H1 (cell line): ENCODE results near the gene TRAF4. TPM values are rescaled to one million over a fixed set of nuclear protein-coding genes. Genes with fewer than 3 reads are reported as not detected.

ENCODE experiments used
- CTCF ChIA-PET: fragments of 300-600 bp; sonication (Branson Sonifier 250); formaldehyde crosslinking; loops from one replicate; lab custom pipeline; 2021; ENCODE audit not compliant: partially characterized antibody; lab: Charles Lee
- POLR2A ChIA-PET: fragments of 300-600 bp; sonication (Branson Sonifier 250); formaldehyde crosslinking; loops from one replicate; lab custom pipeline; 2021; ENCODE audit warnings: inconsistent platforms; ENCODE audit not compliant: partially characterized antibody; lab: Charles Lee
- DNase-seq, 2 experiments: peaks; one replicate each; pipeline versions ENCODE4 v3.0.0 to v3.0.0-alpha.2; 2010 to 2022; ENCODE audit warnings: low spot score in 2 of 2, low read depth in 1 of 2, mixed read lengths in 1 of 2
- FAIRE-seq: peaks from 2 replicates; lab custom pipeline; 2011; peaks lifted over from hg19 to GRCh38; lab: Jason Lieb, UNC
- H2AFZ ChIP-seq: 2 replicates; pipeline ENCODE4 v1.8.1; 2012; ENCODE audit warnings: low read length, inconsistent platforms
- H2AK5ac ChIP-seq: 2 replicates; pipeline ENCODE4 v1.6.1; 2013; ENCODE audit warnings: low read depth, low read length
- H2BK120ac ChIP-seq: replicated peaks from 2 replicates; pipeline ENCODE3; 2013; ENCODE audit warnings: low read depth, low read length, inconsistent platforms
- H2BK12ac ChIP-seq: 2 replicates; pipeline ENCODE4 v1.6.1; 2013; ENCODE audit warnings: low read depth, low read length
- H2BK15ac ChIP-seq: 2 replicates; pipeline ENCODE4 v1.6.1; 2013; ENCODE audit warnings: low read length
- H2BK20ac ChIP-seq: 2 replicates; pipeline ENCODE4 v1.6.1; 2013; ENCODE audit warnings: low read length
- H2BK5ac ChIP-seq: 2 replicates; pipeline ENCODE4 v1.6.1; 2013; ENCODE audit warnings: low read depth, low read length
- H3K14ac ChIP-seq: 2 replicates; pipeline ENCODE4 v1.6.1; 2013; ENCODE audit warnings: inconsistent platforms; ENCODE audit not compliant: insufficient read length
- H3K18ac ChIP-seq: 2 replicates; pipeline ENCODE4 v1.6.1; 2013; ENCODE audit warnings: low read length; ENCODE audit errors: extremely low read depth
- H3K23ac ChIP-seq: 2 replicates; pipeline ENCODE4 v1.6.1; 2013; ENCODE audit warnings: inconsistent platforms; ENCODE audit not compliant: insufficient read length
- H3K23me2 ChIP-seq: 2 replicates; pipeline ENCODE4 v1.6.1; 2013; ENCODE audit warnings: low read depth, low read length
- H3K27ac ChIP-seq: 2 replicates; pipeline ENCODE4 v1.6.1; 2011; ENCODE audit warnings: low read depth, low read length, inconsistent platforms
- H3K27me3 ChIP-seq, 4 experiments: replicated peaks in 1 of 4; 1 replicate in 1 of 4; 2 replicates in 3 of 4; pipeline versions ENCODE4 v1.6.1 to v1.8.1; 2011 to 2013; ENCODE audit warnings: low read length in 3 of 4, mild to moderate bottlenecking in 3 of 4, inconsistent platforms in 2 of 4, mixed read lengths in 2 of 4, moderate library complexity in 1 of 4; ENCODE audit not compliant: control insufficient read depth in 3 of 4, insufficient read depth in 3 of 4; ENCODE audit errors: extremely low read depth in 1 of 4
- H3K36me3 ChIP-seq, 4 experiments: 2 replicates each; pipeline versions ENCODE4 v1.6.1 to v1.8.1; 2011 to 2013; ENCODE audit warnings: mild to moderate bottlenecking in 4 of 4, low read length in 3 of 4, moderate library complexity in 2 of 4, control low read depth in 1 of 4, inconsistent platforms in 1 of 4; ENCODE audit not compliant: insufficient read depth in 4 of 4, control insufficient read depth in 2 of 4
- H3K4ac ChIP-seq: replicated peaks from 2 replicates; pipeline ENCODE3; 2013; ENCODE audit warnings: low read length, low read depth, mixed read lengths, inconsistent platforms; ENCODE audit not compliant: insufficient read length
- H3K4me1 ChIP-seq, 4 experiments: replicated peaks in 1 of 4; 1 replicate in 1 of 4; 2 replicates in 3 of 4; pipeline versions ENCODE4 v1.6.1 to v1.8.1; 2011 to 2013; ENCODE audit warnings: low read length in 3 of 4, inconsistent platforms in 2 of 4, mixed read lengths in 1 of 4; ENCODE audit not compliant: insufficient read depth in 4 of 4, control insufficient read depth in 3 of 4
- H3K4me2 ChIP-seq, 2 experiments: 2 replicates each; pipeline versions ENCODE4 v1.6.1 to v1.8.1; 2011 to 2013; ENCODE audit warnings: low read depth in 2 of 2, low read length in 2 of 2, control low read depth in 1 of 2, inconsistent platforms in 1 of 2, mild to moderate bottlenecking in 1 of 2; ENCODE audit not compliant: insufficient read depth in 1 of 2
- H3K4me3 ChIP-seq, 4 experiments: fragments of 200-600, 300-600 bp in 1 of 4; sonication (generic), shearing (Covaris generic), sonication (Bioruptor Twin) in 1 of 4; 2 replicates each; pipeline versions ENCODE4 v1.5.1 to v1.8.1; 2011 to 2016; ENCODE audit warnings: low read length in 4 of 4, low read depth in 3 of 4, control low read depth in 2 of 4, inconsistent platforms in 2 of 4, mild to moderate bottlenecking in 2 of 4, mixed read lengths in 1 of 4, moderate library complexity in 1 of 4; ENCODE audit not compliant: insufficient read depth in 2 of 4; ENCODE audit errors: extremely low read depth in 1 of 4
- H3K56ac ChIP-seq: replicated peaks from 2 replicates; pipeline ENCODE3; 2013; ENCODE audit warnings: low read depth, mild to moderate bottlenecking, mixed read lengths, low read length, inconsistent platforms; ENCODE audit not compliant: insufficient read length
- H3K79me1 ChIP-seq: 2 replicates; pipeline ENCODE4 v1.6.1; 2013; ENCODE audit warnings: low read depth, low read length, control low read depth
- H3K79me2 ChIP-seq, 2 experiments: 2 replicates each; pipeline versions ENCODE4 v1.6.1 to v1.8.1; 2012 to 2013; ENCODE audit warnings: low read length in 2 of 2, mild to moderate bottlenecking in 2 of 2, inconsistent platforms in 1 of 2; ENCODE audit not compliant: insufficient read depth in 2 of 2, control insufficient read depth in 1 of 2
- H3K9ac ChIP-seq, 4 experiments: replicated peaks in 1 of 4; 1 replicate in 1 of 4; 2 replicates in 3 of 4; pipeline versions ENCODE4 v1.6.1 to v1.8.1; 2011 to 2013; ENCODE audit warnings: low read depth in 3 of 4, low read length in 3 of 4, control low read depth in 2 of 4, mild to moderate bottlenecking in 2 of 4, moderate library complexity in 2 of 4, inconsistent platforms in 1 of 4; ENCODE audit errors: extremely low read depth in 1 of 4
- H3K9me3 ChIP-seq, 2 experiments: 2 replicates each; pipeline versions ENCODE4 v1.6.1 to v1.8.1; 2012 to 2013; ENCODE audit warnings: mild to moderate bottlenecking in 2 of 2, moderate library complexity in 2 of 2, control low read depth in 1 of 2, inconsistent platforms in 1 of 2, low read depth in 1 of 2, low read length in 1 of 2, mixed read lengths in 1 of 2; ENCODE audit not compliant: insufficient read depth in 2 of 2
- H4K20me1 ChIP-seq, 2 experiments: replicated peaks in 1 of 2; 2 replicates each; pipeline versions ENCODE3 to v1.8.1; 2011 to 2013; ENCODE audit warnings: inconsistent platforms in 2 of 2, low read length in 2 of 2, mild to moderate bottlenecking in 1 of 2; ENCODE audit not compliant: insufficient read depth in 2 of 2, control insufficient read depth in 1 of 2
- H4K5ac ChIP-seq: 2 replicates; pipeline ENCODE4 v1.6.1; 2013; ENCODE audit warnings: low read length, low read depth, mixed read lengths, inconsistent platforms; ENCODE audit not compliant: insufficient read length
- H4K8ac ChIP-seq: 2 replicates; pipeline ENCODE4 v1.8.0; 2013; ENCODE audit warnings: mild to moderate bottlenecking, moderate library complexity, low read length, inconsistent platforms; ENCODE audit not compliant: insufficient read depth; ENCODE audit errors: extremely low read depth
- H4K91ac ChIP-seq: replicated peaks from 2 replicates; pipeline ENCODE3; 2013; ENCODE audit warnings: low read length, mixed read lengths, inconsistent platforms; ENCODE audit not compliant: insufficient read length
- ATF2 ChIP-seq: IDR thresholded peaks from 2 replicates; pipeline ENCODE4 v1.6.1; 2012; ENCODE audit warnings: low read length, inconsistent platforms
- CTCF ChIP-seq, 3 experiments: IDR thresholded peaks; 1 replicate in 2 of 3; 2 replicates in 1 of 3; pipeline versions ENCODE4 v1.5.1 to v1.6.1; 2011; ENCODE audit warnings: low read length in 3 of 3, mild to moderate bottlenecking in 3 of 3, inconsistent platforms in 2 of 3, low read depth in 1 of 3, moderate library complexity in 1 of 3; ENCODE audit not compliant: insufficient read depth in 1 of 3; ENCODE audit errors: control extremely low read depth in 1 of 3
- EGR1 ChIP-seq: IDR thresholded peaks from 2 replicates; pipeline ENCODE4 v1.6.1; 2011; ENCODE audit warnings: low read depth, low read length, borderline replicate concordance
- FOSL1 ChIP-seq: IDR thresholded peaks from 2 replicates; pipeline ENCODE4 v1.6.1; 2011; ENCODE audit warnings: mild to moderate bottlenecking, low read depth, low read length, moderate library complexity; ENCODE audit not compliant: insufficient read depth
- KDM5A ChIP-seq: fragments of 200-600 bp; IDR thresholded peaks from 2 replicates; pipeline ENCODE4 v1.7.1; 2012; ENCODE audit warnings: mild to moderate bottlenecking, low read length, inconsistent platforms, mixed read lengths
- RAD21 ChIP-seq, 2 experiments: IDR thresholded peaks in 1 of 2; conservative IDR thresholded peaks in 1 of 2; 2 replicates each; pipeline ENCODE4 v1.6.1; 2011; ENCODE audit warnings: low read depth in 2 of 2, low read length in 2 of 2, improper control_type of control experiment in 1 of 2, inconsistent platforms in 1 of 2, mild to moderate bottlenecking in 1 of 2, moderate library complexity in 1 of 2
- WGBS, 2 experiments: shearing (Covaris generic) in 1 of 2; methylation state at CpG; one replicate each; pipeline versions ENCODE4 v1.1.6 to v1.1.7; 2013 to 2015; ENCODE audit warnings: low lambda C conversion rate in 2 of 2, mixed read lengths in 2 of 2, inconsistent platforms in 1 of 2, low coverage in 1 of 2, missing lambda C conversion rate in 1 of 2; ENCODE audit not compliant: insufficient replicate concordance in 2 of 2, insufficient coverage in 1 of 2, insufficient read length in 1 of 2; ENCODE audit errors: extremely low coverage in 1 of 2, missing lambda C conversion rate in 1 of 2; 5-methylcytosine and 5-hydroxymethylcytosine counted together
- polyA plus RNA-seq, 7 experiments: library from polyadenylated mRNA; depleted of rRNA in 3 of 7; stranded (reverse) in 5 of 7; unstranded in 2 of 7; fragments of >200 nt in 5 of 7; fragments of 200-250 nt in 2 of 7; gene quantifications; 1 replicate in 5 of 7; 2 replicates in 1 of 7; 4 replicates in 1 of 7; pipeline versions ENCODE4 v1.2.1 to v1.2.3, GENCODE V29; 2011 to 2013; ENCODE audit warnings: missing spikeins in 2 of 7, mixed read lengths in 2 of 7
- total RNA-seq: library from RNA; stranded (reverse); fragmentation: NEBNext Ultra II Directional; extraction: Animal tissue kit (Norgen Biotek cat#: 25700); gene quantifications from 2 replicates; pipeline ENCODE4 v1.2.1, GENCODE V29; 2021

The TRAF4 gene
- total and polyA plus RNA-seq, 2 of the 8 experiments (the other 6 are each of a cell fraction or from before 2014, with no cell fraction given): 167 to 170 TPM

- Histone ChIP-seq H2AK5ac (no peak overlapping the region), H3K18ac (no peak overlapping the region), H3K27me3 (no peaks in the 10 kb centered on the region), H3K79me2 (no peaks in the 10 kb centered on the region), H3K4me2 (no peak overlapping the region), H2BK12ac (no peak overlapping the region), H3K56ac (no peak overlapping the region), H4K5ac (no peak overlapping the region), H2AFZ (no peak overlapping the region), H4K91ac (no peak overlapping the region), H2BK15ac (no peak overlapping the region), H3K14ac (no peak overlapping the region), H3K4ac (no peak overlapping the region), H3K4me3 (no peak overlapping the region), H4K8ac (no peak overlapping the region; the same call in 1 of the 2 replicates), H3K4me1 (peaks cover 0 to 8% (median 2%) of the 10 kb centered on the region in 4 experiments; a peak in 3 of 7 replicates), H2BK20ac (no peak overlapping the region), H3K23me2 (no peaks in the 10 kb centered on the region), H3K23ac (no peak overlapping the region), H3K27ac (no peak overlapping the region), H3K9ac (no peak overlapping the region), H3K79me1 (no peaks in the 10 kb centered on the region), H4K20me1 (peaks cover 10 to 23% of the 10 kb centered on the region in 2 experiments), H3K36me3 (peaks cover 40 to 71% (median 65%) of the 10 kb centered on the region in 4 experiments), H2BK5ac (no peak overlapping the region), H3K9me3 (no peaks in the 10 kb centered on the region), H2BK120ac (no peak overlapping the region)
- POLR2A ChIA-PET: interaction anchor here (0.9 to 4.8 kb wide), 12 partner anchors 8 to 57 kb away, joined by 3 to 47 read pairs (median 4); partner anchors contain the start of genes PROCA1 and RPL23A
- TF ChIP-seq CTCF (IDR thresholded peaks at IDR 0.05; ENCODE audit: control extremely low read depth in 1 of 3, insufficient read depth in 1 of 3, low read depth in 1 of 3, low read length in 3 of 3) (peak; percentile 19 to 63 (median 21)), KDM5A (no peak), RAD21 (IDR thresholded peaks at IDR 0.05 in 1 of 2, conservative IDR thresholded peaks at IDR 0.05 in 1 of 2; ENCODE audit: low read depth in 2 of 2, low read length in 2 of 2) (peak in 1 of 2 experiments; percentile 29; a peak in 1 of 4 replicates), ATF2 (no peak), EGR1 (no peak), FOSL1 (no peak)
- WGBS, 2 experiments: 84% methylated on average over 10 of the region's 10 CpGs; no CpG with 5 or more reads in 1 of the 2 experiments
- FAIRE-seq (no peak), DNase-seq (no peak)
- CTCF ChIA-PET: interaction anchor here (1.0 to 1.5 kb wide), 4 partner anchors 9 to 147 kb away, joined by 3 to 6 read pairs (median 3); no protein-coding TSS in a partner anchor
Measured at GRCh38 chr17:28700830-28701492, 42.9 kb upstream of the TRAF4 start.
